ENCODE data around the gene IPO11.

DNA sequence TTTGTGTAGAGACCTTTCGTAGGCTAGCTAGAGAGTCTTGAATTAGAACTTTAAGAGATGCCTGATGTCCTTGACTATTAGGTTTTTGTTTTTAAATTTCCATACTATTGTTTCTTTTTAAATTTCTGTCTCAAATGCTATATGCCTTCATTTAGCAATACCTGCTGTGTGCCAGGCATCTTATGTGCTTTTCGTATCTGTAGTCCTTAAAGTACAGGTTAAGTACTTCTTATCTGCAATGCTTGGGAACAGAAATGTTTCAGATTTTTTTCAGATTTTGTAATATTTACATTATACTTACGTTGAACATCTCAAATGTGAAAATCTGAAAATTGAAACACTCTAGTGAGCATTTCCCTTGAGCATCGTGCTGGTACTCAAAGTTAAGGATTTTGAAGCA lies 49.0 kb downstream of the IPO11 start:
- TF ChIP-seq POLR2A (IDR thresholded peaks at IDR 0.05) = no peak
- TF ChIP-seq CTCF (IDR thresholded peaks at IDR 0.05 in 8 of 11, conservative IDR thresholded peaks at IDR 0.05 in 3 of 11) = no peak
- TF ChIP-seq POLR2AphosphoS5 (IDR thresholded peaks at IDR 0.05) = no peak

Measured in spleen (tissue), 7 donors.